Right lobe of liver (tissue), 4 donors: Measurements from ENCODE around the gene PRKCA.

Experiments
- POLR2A ChIP-seq: fragments of 450-650 bp; IDR thresholded peaks from one replicate; pipeline ENCODE4 v1.6.1; 2017; ENCODE audit warnings: antibody characterized with exemption, mild to moderate bottlenecking
- TF ChIP-seq, protein P1 (sequence below), 4 donors: fragments of 200-600 bp in 3 of 4; fragments of 450-650 bp in 1 of 4; IDR thresholded peaks; one replicate each; pipeline versions ENCODE4 v1.5.1 to v1.8.0; 2016 to 2022; ENCODE audit warnings: antibody characterized with exemption in 4 of 4, mild to moderate bottlenecking in 2 of 4
- donor health status: DM: no; HTN: no; CAD: no.
- donor health status: DM: no; HTN: no; CAD: no.
- donor health status: DM: no; HTN: yes; CAD: no.

DNA sequence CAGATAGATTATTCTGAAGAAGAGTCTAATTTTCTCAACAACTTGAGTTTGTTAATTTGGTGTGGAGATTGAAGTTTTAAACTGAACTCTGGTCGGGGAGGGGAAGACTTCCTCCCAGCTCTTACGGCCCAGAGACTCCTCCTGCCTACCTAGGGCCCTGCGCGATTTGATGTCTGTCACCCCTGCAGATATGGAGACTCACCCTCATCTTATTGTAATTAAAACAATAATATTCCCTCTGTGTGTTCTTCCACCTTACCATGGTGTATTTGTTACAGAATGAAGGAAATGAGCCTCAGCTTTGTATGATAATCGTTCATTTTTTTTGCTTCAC is 348.1 kb downstream of the PRKCA start:
- TF ChIP-seq, protein P1, sequence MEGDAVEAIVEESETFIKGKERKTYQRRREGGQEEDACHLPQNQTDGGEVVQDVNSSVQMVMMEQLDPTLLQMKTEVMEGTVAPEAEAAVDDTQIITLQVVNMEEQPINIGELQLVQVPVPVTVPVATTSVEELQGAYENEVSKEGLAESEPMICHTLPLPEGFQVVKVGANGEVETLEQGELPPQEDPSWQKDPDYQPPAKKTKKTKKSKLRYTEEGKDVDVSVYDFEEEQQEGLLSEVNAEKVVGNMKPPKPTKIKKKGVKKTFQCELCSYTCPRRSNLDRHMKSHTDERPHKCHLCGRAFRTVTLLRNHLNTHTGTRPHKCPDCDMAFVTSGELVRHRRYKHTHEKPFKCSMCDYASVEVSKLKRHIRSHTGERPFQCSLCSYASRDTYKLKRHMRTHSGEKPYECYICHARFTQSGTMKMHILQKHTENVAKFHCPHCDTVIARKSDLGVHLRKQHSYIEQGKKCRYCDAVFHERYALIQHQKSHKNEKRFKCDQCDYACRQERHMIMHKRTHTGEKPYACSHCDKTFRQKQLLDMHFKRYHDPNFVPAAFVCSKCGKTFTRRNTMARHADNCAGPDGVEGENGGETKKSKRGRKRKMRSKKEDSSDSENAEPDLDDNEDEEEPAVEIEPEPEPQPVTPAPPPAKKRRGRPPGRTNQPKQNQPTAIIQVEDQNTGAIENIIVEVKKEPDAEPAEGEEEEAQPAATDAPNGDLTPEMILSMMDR (IDR thresholded peaks at IDR 0.05), result no peak
- no peak for TF ChIP-seq POLR2A
